ELF-1 (cell line): ENCODE data around the gene POU3F3.

ENCODE experiments used
- DNase-seq: peaks from one replicate; pipeline ENCODE4 v3.0.0-alpha.2; 2016; ENCODE audit warnings: low read depth, low spot score

The POU3F3 gene

DNA sequence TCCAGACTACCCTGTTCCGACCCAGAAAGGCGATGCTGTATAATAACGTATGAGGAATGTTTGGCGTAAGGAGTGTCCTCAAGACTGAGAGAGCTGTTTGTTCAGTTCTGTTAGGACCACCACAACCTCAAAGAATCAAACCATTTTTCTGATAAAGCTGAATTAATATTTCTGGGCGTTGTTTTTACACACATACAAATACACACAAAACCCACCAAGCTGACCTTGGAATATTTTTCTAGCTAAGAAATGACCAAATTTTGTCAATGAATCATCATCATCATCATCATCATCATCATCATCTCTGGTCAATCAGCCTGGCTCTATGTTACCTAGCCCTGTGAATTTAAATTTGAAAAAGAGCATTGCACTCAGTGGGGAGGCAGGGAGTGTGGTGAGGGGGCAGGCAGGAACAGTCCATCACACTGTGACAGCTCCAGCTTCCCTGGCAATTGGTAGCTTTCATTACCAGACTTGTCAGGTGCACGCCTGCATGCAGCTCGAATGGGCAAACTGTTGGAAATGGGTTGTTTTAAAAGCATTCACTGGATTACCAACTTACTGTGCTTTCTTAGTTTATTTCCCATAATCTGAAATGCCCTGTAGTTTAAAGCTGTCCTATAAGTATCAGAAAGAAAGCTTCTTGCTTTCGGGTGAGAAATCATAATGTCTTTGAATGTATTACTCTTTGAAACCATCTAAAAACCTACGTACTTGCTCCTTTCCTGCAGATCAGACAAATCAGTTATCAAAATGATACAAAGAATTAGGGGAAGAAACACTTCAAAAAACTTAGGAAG is 6.9 kb upstream of the POU3F3 start:
- no peak for DNase-seq

DNA sequence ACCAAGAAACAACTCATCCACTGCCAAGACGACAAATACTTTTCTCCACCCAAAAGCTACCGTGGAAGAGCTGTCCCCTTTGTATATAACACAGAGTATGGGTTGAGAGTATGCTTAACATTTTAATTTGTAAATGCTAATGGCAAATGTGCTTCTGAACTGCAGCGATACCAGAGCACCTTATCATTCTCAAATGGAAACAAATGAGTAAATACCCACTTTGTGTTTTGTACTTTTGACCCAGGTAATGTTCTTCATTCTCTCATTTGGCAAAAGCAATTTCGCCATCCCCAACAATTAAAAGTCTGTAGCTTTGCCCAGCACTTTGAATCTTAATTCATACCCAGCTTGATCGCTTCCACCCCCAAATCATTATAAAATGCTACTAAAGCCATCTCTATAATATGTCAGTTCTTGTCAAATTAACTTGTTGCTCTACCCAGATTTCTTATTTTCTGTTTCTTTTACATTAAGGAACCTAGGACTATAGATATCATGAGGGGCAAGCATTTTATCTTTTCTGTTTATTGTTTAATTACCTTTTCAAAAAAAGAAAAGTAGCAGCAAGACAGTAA is 6.2 kb upstream of the POU3F3 start:
- DNase-seq, result no peak

- no peak for DNase-seq
These were observed 5.4 kb upstream of the POU3F3 start for GRCh38 chr2:104848526-104848925.

DNA sequence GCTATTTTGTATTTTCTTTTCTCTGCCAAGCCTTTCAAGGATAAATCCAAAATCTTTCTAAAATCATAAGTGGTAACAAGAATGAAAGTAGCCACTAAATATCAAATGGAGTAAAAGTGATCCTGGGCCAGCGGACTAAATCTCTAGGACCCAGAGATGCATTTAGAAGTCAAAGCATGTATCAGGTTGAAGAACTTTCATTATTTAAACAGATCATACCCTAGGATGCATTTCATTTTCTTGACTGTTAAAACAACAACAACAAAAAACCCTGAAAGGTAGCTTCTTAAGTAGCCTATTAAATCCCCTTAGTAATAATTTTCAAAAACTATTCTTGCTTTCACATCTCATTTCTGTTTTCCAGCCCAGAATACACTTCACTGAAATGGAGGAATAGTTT is 4.8 kb upstream of the POU3F3 start:
- no peak for DNase-seq

DNA sequence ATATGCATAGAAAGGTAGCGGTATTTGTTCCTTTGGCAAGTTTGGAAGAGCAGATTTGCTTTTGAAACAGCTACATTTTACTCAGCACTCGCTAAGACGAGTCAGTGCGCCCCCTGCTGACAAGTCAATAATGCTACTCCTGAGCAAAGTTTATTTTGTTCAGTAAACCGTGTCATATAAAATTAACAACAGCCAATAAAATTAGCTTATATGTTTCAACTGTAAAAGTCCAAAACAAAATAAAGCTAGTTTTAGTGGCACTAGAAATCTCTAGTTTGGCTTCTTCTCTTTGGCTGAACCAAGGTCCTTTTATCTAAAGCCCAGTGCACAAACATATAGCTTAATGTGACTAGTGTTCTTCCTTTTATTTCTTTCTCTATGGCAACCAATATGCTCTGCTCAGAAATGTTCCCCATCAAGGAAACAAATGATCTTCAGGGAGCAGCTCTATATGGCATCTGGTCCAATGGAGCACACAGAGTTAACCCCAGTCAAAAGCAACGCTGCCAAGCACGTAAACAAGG is 4.2 kb upstream of the POU3F3 start:
- DNase-seq, result no peak

DNA sequence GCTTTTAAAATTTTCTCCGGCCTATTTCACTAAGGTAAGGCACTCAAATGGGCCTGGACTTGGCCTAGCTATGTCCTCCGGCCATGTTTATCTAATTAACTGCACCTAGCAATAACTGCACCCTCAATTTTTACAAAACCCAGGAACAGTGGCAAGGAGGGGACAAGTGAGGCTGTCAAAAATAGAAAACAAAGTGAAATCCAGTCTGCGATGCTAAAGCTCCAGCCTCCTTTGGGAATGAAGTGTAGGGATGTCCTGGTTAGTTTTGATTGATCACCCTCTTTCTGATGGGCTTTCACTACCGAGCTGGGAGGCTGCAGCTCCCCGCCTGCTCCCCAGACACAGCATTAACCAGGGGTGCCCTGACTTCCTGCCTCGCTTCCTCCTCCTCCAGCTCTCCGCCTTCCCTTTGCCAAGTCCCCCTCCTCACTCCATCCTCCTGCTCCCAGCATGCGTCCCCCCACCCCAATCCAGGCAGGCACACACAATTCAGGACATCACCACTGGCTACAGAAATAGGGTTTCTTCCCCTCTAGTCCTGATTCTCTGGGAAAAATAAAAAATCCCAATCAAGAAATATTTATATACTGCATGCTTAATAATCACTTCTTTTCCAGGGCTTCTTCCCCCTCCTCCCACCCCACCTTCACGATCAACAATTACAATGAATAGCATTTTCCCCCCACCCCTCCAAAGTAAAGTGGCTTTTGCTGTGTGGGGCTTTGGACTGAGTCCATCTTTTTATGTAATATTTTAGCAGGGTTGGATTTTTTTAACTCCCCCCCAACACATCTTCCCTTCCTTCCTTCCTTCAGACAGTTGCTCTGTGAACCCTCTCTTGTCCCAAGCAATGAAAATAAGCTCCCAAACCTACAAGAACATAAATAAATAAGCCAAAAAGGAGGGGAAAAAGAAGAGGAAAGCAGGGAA is 3.3 kb upstream of the POU3F3 start:
- no peak for DNase-seq

DNA sequence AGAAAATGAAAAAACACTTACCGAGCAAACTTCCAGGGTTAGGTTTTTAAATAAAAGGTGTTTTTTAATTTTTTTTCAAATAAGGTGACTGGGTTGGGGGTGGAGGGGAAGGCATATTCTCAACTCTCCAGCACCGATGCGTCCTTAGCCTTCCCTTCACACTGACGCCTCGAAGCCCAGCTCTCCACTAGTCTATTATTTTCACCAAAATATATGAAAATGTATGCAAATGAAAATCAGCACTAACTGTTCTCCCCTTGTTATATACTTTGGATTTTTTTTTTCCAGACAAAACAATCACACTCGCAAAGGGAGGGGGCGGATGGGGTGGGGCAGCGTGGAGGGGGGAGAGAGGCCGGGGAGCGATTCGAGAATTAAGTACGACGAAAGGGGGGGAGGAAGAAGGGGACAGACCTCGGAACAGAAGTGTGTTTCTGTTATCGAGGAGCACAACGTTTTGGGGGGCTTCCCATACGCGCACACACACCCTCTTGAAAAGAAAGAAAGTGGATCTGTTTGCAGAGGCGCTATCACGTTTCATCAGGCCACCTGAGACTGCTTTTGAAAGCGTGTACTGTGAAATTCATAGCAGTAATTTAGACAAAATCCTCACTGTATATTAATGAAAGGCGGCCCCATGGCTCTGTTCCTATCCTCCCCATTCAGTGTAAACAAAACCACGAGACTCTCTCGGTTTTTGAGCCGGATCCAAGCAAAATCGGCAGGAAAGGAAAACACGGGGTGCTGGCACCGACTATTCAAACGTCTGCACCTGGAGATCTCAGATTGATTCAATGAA is 2.4 kb upstream of the POU3F3 start:
- DNase-seq, result no peak

- DNase-seq, result peak; percentile 67
These were observed 1.7 kb upstream of the POU3F3 start for GRCh38 chr2:104852090-104852666.

- peak; percentile 34 for DNase-seq
These were observed 744 bp downstream of the POU3F3 start for GRCh38 chr2:104854498-104855220.

DNA sequence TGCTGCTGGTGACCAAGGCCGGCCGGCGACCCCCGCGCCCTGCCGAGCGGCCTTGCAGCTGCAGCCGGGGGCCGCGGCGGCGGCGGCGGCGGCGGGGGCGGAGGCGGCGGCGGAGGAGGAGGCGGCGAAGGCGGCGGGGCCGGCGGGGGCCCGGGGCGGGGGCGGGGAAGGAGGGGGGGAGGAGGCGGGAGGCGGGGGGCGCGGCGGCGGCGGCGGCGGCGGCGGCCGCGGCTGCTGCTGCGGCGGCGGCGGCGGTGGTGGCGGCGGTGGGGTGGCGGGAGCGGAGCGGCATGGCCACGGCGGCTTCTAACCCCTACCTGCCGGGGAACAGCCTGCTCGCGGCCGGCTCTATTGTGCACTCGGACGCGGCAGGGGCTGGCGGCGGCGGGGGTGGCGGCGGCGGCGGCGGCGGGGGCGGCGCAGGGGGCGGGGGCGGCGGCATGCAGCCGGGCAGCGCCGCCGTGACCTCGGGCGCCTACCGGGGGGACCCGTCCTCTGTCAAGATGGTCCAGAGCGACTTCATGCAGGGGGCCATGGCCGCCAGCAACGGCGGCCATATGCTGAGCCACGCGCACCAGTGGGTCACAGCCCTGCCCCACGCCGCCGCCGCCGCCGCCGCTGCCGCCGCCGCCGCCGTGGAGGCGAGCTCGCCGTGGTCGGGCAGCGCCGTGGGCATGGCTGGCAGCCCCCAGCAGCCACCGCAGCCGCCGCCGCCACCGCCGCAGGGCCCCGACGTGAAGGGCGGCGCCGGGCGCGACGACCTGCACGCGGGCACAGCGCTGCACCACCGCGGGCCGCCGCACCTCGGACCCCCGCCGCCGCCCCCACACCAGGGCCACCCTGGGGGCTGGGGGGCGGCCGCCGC is 1.5 kb downstream of the POU3F3 start:
- DNase-seq, result no peak

GRCh38 chr2:104856086-104856972 is 2.4 kb downstream of the POU3F3 start:
- DNase-seq, result peak; percentile 69

DNA sequence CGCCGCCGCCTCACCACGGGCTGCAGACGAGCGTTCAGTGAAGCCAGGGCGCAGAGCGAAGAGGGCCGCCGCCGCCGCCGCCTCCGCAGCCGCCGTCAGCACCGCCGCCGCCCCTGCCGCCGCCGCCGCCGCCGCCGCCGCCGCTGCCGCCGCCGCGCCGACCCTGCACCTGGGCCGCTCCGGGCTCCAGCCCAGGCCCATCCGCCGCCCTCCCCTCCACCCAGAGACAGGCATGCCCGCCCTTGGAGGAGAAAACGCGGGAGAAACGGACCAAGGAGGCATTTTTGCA is 3.0 kb downstream of the POU3F3 start:
- DNase-seq, result no peak

DNA sequence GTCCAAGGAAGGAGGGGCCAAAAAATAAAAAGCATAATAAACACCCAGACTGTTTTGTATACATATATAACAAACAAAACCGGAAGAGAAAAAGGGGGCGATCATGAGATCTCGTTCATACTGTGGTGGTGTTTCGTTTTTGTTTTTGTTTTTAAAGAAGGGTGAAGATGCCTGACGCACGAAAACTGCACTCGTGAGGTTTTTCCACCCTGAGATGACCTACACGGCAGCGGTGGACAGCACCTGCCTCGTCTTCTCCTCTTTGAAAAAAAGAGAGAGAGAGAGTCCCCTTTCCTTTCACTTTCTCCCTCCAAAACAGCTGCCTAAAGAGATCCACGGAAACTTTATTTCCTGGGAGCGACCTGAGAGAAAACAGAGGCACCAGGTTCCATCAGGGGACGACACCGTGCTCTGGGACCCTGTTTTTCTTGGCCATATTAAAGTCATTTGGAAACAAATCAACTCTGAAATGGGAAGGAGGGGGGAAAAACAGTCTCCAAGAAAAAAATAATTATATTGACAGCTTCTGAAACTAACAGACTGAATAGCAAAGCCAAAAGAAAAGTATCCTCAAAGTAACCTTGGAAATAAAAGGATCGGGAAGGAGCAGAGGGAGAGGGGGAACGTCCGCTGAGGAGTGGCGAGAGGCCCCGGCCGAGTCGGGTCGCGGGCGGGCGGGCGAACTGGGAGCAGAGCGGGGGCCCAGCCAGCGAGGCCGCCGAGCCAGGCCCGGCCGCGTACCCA is 3.5 kb downstream of the POU3F3 start:
- no peak for DNase-seq

DNA sequence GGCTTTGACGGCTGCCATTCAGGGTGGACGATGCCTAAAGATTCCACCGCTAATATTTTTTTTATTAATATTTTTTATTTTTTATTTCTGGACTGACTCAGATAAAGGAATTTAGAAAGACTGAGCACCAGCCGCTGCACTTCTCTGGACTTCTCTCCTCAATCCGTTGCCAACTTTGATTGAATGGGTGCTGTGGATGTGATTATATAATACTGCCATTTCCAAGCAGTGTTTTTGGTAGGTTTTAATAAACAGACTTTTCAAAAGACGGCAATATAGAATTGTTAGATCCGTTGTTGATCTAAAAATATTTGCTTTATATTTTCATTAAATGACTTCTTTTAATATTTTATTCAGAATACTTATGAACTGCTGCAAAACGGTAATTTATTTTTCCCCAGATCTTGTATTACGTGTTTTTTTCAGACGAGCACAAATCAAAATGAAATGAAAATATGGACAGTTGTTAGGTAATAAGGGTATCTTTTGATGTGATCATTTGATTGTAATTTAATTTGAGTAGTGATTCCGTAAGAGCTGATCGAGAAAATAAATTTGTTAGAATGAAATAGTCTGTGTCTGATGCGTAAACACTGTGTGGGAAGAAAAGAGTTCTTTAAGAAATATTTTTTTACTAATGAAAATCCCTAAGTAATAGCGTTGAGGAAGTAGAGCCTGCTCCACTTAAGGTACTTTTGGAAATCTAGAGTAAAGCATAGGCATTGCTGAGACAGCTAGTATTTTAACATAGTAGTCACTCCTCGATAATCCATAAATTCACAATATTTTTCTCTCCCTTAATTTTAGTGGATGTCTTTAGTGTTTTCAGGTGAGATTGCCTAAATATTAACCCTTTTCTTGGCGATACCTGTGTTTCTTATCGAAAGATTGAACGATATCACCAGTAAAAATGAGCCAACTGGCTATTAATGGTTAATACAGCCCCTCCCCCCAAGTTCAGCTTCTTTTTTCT is 4.4 kb downstream of the POU3F3 start:
- no peak for DNase-seq

- DNase-seq, result no peak
These were observed 5.4 kb downstream of the POU3F3 start for GRCh38 chr2:104859291-104859765.

- no peak for DNase-seq
These were observed 6.0 kb downstream of the POU3F3 start for GRCh38 chr2:104859766-104860450.
